ENCODE results near the gene IPO4. TPM values are rescaled to one million over a fixed set of nuclear protein-coding genes. Genes with fewer than 3 reads are reported as not detected.
A peak's percentile ranks its signal among the peaks of the same experiment; 100 is the strongest.

The IPO4 gene
- total and polyA plus RNA-seq, 9 of the 15 experiments (the other 6 are each of a cell fraction or from before 2014, with no cell fraction given), result 7.3 to 122 (median 31.8) TPM

DNA sequence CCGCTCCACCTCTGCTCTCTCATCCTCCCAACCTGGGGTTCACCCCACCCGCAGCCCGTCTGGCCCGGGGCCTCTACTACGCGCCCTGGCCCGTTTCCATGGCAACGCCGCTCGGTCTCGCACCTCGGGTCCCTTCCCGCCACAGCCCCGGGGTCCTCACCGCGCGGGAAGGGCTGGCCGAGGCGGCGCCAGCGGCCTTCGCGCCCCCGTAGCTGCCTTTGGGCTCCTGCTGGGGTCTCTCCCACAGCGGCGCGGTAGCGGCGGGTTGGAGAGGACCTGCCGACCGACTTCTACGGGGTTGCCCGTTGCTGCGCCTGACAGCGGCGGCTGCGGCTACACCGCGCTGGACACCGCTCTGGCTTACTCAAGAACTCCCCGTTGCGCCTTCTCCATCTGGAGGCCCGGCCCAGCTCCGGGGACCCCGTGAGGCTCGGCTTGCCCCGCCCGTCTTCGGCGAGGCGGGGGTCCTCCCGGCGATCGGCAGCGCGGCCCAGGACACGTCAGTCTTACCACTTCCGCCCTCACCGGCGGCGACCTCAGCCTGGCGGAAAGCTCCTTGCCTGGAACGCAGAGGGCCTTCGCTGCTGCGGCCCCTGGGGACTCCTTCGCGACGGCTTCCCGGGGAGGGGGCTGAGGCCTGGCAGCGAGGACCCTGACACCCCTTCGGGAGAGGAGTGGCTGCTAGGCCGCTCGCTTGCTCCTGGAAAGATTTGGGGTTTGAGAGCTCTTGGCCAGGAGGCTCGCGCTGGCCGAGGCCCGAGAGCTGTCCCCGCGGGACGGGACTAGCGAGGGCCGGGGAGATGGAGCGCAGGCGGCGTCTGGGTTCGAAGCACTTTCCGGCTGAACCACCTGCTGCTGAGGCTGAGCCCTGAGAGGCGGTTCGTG is 6.8 kb upstream of the IPO4 start, which contains the start of gene TM9SF1 (continued):
- no peak for TF ChIP-seq ZNF384 (IDR thresholded peaks at IDR 0.05; ENCODE audit: low read depth, low read length)
- TF ChIP-seq NR2C1 (IDR thresholded peaks at IDR 0.05), result no peak
- TF ChIP-seq NR2C1 (tag; IDR thresholded peaks at IDR 0.05), result 0 out of 2 replicates have a peak, but pooled peaks have one; percentile 41
- TF ChIP-seq, protein P1, sequence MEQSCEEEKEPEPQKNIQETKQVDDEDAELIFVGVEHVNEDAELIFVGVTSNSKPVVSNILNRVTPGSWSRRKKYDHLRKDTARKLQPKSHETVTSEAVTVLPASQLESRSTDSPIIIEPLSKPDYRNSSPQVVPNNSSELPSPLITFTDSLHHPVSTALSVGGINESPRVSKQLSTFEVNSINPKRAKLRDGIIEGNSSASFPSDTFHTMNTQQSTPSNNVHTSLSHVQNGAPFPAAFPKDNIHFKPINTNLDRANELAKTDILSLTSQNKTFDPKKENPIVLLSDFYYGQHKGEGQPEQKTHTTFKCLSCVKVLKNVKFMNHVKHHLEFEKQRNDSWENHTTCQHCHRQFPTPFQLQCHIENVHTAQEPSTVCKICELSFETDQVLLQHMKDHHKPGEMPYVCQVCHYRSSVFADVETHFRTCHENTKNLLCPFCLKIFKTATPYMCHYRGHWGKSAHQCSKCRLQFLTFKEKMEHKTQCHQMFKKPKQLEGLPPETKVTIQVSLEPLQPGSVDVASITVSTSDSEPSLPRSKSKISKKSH (CRISPR knock-in tag; IDR thresholded peaks at IDR 0.05), result no peak
- TF ChIP-seq, protein P2, sequence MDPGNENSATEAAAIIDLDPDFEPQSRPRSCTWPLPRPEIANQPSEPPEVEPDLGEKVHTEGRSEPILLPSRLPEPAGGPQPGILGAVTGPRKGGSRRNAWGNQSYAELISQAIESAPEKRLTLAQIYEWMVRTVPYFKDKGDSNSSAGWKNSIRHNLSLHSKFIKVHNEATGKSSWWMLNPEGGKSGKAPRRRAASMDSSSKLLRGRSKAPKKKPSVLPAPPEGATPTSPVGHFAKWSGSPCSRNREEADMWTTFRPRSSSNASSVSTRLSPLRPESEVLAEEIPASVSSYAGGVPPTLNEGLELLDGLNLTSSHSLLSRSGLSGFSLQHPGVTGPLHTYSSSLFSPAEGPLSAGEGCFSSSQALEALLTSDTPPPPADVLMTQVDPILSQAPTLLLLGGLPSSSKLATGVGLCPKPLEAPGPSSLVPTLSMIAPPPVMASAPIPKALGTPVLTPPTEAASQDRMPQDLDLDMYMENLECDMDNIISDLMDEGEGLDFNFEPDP (CRISPR knock-in tag; IDR thresholded peaks at IDR 0.05), result no peak
- no peak for TF ChIP-seq BCL6 (CRISPR knock-in tag; IDR thresholded peaks at IDR 0.05)
- TF ChIP-seq MXI1 (IDR thresholded peaks at IDR 0.05; ENCODE audit: low read depth, low read length), result no peak
- TF ChIP-seq ZNF695 (CRISPR knock-in tag; IDR thresholded peaks at IDR 0.05), result no peak
- TF ChIP-seq BHLHE40 (IDR thresholded peaks at IDR 0.05; ENCODE audit: low read length), result no peak
- TF ChIP-seq PHF21A (IDR thresholded peaks at IDR 0.05; ENCODE audit: borderline replicate concordance, low read depth), result no peak
- no peak for TF ChIP-seq GTF2F1 (IDR thresholded peaks at IDR 0.05; ENCODE audit: low read depth, low read length)
- TF ChIP-seq ARID1B (IDR thresholded peaks at IDR 0.05), result no peak
- no peak for TF ChIP-seq IRF2 (CRISPR knock-in tag; IDR thresholded peaks at IDR 0.05)
- TF ChIP-seq, protein P3, sequence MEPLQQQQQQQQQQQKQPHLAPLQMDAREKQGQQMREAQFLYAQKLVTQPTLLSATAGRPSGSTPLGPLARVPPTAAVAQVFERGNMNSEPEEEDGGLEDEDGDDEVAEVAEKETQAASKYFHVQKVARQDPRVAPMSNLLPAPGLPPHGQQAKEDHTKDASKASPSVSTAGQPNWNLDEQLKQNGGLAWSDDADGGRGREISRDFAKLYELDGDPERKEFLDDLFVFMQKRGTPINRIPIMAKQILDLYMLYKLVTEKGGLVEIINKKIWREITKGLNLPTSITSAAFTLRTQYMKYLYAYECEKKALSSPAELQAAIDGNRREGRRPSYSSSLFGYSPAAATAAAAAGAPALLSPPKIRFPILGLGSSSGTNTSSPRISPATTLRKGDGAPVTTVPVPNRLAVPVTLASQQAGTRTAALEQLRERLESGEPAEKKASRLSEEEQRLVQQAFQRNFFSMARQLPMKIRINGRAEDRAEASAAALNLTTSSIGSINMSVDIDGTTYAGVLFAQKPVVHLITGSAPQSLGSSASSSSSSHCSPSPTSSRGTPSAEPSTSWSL (CRISPR knock-in tag; IDR thresholded peaks at IDR 0.05; ENCODE audit: borderline replicate concordance), result no peak
- TF ChIP-seq DMBX1 (CRISPR knock-in tag; IDR thresholded peaks at IDR 0.05; ENCODE audit: borderline replicate concordance), result 0 out of 2 replicates have a peak, but pooled peaks have one; percentile 52
- TF ChIP-seq, protein P4, sequence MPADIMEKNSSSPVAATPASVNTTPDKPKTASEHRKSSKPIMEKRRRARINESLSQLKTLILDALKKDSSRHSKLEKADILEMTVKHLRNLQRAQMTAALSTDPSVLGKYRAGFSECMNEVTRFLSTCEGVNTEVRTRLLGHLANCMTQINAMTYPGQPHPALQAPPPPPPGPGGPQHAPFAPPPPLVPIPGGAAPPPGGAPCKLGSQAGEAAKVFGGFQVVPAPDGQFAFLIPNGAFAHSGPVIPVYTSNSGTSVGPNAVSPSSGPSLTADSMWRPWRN (IDR thresholded peaks at IDR 0.05; ENCODE audit: low read depth), result no peak
- no peak; a peak in 1 of 4 replicates for TF ChIP-seq SRF (CRISPR knock-in tag; IDR thresholded peaks at IDR 0.05)
- TF ChIP-seq, protein P5, sequence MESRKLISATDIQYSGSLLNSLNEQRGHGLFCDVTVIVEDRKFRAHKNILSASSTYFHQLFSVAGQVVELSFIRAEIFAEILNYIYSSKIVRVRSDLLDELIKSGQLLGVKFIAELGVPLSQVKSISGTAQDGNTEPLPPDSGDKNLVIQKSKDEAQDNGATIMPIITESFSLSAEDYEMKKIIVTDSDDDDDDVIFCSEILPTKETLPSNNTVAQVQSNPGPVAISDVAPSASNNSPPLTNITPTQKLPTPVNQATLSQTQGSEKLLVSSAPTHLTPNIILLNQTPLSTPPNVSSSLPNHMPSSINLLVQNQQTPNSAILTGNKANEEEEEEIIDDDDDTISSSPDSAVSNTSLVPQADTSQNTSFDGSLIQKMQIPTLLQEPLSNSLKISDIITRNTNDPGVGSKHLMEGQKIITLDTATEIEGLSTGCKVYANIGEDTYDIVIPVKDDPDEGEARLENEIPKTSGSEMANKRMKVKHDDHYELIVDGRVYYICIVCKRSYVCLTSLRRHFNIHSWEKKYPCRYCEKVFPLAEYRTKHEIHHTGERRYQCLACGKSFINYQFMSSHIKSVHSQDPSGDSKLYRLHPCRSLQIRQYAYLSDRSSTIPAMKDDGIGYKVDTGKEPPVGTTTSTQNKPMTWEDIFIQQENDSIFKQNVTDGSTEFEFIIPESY (CRISPR knock-in tag; IDR thresholded peaks at IDR 0.05), result peak; percentile 50; the same call in 1 of the 2 replicates
- TF ChIP-seq CCAR2 (IDR thresholded peaks at IDR 0.05; ENCODE audit: low read depth, low read length), result no peak
- TF ChIP-seq ZNF764 (CRISPR knock-in tag; IDR thresholded peaks at IDR 0.05; ENCODE audit: low read depth), result no peak
- peak; percentile 33 for TF ChIP-seq ETV5 (CRISPR knock-in tag; IDR thresholded peaks at IDR 0.05; ENCODE audit: low read depth)
